ENCODE results near the gene TMSB15C.
A peak's percentile ranks its signal among the peaks of the same experiment; 100 is the strongest.
"Not testable (repeated sequence)": the region's sequence is repeated elsewhere in the genome, so short reads cannot be mapped to it uniquely, and the experiment has no call there.

The TMSB15C gene

GRCh38 chrX:104075778-104076445 lies at the start of gene TMSB15C:
Gene TMSB15C (minus strand): TSS chrX:104076236.
- DNase-seq (ENCODE audit: low spot score) = not testable (repeated sequence)

GRCh38 chrX:104122829-104123228 lies 46.8 kb upstream of the TMSB15C start:
- DNase-seq (ENCODE audit: low spot score) = no peak

DNA sequence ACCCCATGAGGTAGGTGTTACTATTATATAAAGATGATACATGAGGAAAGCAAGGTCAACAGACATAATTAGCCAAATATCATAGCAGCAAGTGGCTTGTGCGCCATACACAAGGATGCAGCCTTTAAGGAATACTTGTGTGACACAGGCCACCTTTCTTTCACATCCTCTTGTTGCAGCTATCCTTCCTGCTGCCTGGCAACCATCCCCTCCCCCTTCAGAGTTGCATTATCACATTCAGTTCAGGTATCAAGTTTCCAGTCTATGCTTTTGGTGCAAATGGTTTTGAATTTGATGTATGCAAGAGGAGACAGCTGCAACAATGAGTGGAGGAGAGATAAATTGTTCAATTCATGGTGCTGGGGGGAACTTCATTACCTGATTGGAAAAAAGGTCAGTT lies 42.7 kb upstream of the TMSB15C start:
- DNase-seq (ENCODE audit: low spot score) = no peak

GRCh38 chrX:104117759-104118158 lies 41.7 kb upstream of the TMSB15C start:
- no peak for DNase-seq (ENCODE audit: low spot score)

DNA sequence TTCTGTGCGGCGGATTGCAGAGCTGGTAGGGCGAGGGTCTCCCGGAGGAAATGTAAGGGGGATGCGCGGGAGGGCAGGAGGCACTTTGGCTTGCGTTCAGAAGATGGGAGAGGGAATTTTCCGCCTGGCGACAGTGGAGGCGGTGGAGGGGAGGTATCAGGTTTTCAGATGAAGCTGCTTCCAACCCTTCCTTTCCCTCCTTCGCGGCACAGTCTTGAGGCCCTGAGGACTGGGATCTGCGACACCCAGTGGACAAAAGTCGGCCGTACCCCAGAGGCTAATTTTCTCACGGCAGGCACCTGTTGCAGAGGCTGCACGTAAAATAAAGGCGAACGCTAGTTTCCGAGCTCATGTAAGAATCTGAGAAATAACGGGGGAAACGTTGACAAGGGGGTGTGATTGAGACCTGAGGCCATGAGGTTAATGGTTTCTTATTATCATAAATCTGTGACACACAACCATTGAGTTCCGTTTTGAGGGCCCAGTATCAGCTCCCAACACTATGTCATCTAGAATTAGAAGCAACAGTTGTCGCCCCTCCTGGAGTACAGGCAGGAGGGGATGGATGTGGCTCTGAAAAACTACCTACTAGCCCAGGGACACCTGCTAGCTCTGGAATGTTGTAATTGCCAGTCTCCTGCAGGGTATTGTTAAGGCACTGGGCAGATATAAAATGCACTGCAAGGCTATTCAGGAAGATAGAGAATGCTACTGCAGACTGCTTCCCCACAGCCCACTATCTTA lies 37.4 kb upstream of the TMSB15C start:
- DNase-seq (ENCODE audit: low spot score) = peak; percentile 23

GRCh38 chrX:104112326-104112951 lies 36.4 kb upstream of the TMSB15C start, which contains the start of gene ZCCHC18:
Gene ZCCHC18 (plus strand): TSS chrX:104112523. CDS start chrX:104114112, 1,589 bp downstream.
- peak; percentile 81 for DNase-seq (ENCODE audit: low spot score)

DNA sequence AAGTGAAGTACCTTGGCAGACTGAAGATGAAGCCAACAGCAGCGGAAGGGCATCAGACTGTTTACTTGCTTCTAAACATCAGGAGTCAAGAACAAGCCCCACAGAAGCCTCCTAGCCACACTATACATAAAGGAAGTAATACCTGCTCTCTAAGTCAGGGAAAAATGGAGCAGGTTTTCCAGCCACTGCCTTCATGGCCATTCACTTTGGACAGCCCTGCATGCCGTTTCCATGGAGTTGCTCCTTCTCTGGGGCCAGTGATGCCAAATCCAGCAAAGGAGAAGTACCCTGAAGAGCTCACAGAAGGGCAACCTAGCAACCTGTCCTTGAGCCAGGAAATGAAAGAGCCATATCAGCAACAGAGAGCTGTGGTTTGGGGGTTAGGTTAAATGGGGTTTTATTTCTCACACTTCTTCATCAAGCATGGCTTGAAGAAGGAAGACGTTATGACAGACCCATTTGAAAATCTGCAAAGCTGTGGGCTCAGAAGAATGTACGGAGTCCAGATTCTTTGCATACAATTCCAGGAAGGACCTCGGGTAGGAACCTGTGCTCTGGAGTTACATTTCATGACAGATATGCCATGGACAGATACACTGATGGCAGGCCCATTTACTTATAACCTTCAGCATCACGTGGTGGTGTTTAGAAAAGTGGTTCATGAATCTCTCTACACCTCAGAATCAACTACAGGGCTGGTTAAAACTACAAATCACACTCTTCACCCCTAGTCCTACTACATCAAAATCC lies 34.6 kb upstream of the TMSB15C start:
- DNase-seq (ENCODE audit: low spot score) = not testable (repeated sequence)

- DNase-seq (ENCODE audit: low spot score) = no peak
These were observed 32.9 kb upstream of the TMSB15C start for GRCh38 chrX:104108955-104109354.

DNA sequence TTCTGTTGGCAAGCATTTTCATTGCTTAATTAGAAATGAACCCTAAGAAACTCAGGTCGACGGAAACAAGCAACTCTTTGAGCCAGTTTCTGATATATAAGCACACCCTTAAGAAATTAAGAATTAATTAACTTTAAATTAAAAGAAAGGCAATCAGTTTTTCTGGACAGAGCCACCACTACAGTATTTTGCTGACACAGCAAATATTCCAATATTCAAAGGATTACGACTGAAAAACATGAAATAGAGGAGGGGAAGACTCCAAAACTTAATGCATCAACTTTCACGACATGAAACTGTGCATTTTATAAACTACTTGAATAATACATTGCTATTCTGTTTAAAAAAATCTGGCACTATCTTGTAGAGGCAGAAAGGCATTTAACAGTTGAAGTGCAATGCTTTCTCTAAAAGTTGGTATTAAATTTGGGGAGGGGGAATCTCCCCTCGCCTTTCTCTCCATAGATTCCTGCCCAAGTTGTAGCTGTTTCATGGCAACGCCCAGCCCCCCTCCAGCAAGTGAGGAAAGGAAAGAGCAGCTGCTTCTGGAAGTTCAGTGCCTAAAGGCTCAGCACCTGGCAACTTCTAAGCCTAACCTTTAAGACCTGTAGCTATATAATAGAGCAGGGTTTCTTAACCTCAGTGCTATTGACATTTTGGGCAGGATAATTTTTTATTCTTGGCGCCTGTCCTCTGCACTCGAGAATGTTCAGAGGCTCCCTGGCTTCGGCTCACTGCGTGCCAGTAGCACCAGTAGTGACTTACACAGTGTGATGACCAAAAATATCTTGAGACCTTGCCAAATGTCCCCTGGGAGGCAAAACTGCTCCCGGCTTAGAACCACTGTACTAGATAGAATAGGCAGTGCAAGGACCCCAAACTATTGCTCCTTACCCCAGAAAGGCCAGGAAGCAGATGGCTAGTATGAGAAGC lies 29.6 kb upstream of the TMSB15C start:
- no peak for DNase-seq (ENCODE audit: low spot score)

DNA sequence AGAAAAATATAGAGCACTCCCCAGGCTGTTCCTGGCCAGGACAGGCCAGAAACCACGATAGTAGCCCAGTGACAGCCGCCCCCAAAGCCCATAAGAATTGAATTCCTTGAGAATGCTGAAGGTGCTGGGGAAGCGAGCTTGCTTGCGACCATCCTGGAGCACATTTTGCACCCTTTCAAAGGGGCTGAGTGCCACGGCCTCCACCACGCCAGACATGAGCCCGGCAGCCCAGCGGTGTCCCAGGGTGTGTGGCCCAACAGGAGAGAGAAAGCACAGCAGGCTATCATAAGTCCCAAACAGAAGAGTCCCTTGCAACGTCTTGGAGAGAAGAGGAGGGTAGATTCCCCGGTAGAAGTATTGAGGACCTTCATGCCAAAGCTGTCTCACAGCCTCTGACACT lies 28.6 kb upstream of the TMSB15C start:
- DNase-seq (ENCODE audit: low spot score) = no peak

DNA sequence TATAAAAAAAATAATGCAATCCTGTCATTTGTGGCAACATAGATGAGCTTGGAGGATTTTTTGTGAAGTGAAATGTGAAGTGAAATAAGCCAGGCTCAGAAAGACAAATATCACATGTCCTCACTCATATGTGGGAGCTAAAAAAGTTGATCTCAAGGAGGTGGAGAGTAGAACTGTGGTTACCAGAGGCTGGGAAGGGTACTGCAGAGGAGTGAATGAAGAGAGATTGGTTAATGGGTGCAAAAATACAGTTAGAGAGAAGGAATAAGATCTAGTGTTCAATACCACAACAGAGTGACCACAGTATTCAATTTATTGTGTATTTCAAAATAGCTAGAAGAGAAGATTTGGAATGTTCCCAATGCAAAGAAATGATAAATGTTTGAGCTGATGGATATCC lies 22.9 kb upstream of the TMSB15C start:
- DNase-seq (ENCODE audit: low spot score) = no peak

DNA sequence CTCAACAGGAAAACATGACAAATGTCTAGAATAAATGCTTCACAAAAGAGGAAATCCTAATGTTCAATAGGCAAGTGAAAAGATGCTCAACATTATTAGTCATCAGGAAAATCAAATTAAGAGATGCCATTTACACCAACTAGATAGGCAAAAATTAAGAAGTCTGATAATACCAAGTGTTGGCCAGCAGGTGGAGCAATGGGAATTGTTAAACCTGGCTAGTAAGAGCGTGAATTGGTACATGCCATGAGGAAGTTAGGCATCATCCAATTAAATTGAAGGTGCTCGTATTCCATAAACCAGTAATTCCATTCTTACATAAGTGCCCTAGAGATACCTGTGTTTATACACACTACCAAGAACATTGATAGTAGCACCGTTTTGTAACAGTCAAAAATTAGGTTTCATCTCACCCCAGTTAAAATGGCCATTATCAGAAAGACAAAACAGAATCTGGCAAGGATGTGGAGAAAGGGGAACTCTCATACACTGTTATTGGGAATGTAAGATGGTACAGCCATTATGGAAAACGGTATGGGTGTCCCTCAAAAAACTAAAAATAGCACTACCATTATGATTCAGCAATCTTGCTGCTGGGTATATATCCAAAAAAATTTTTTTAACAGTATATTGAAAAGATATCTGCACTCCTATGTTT lies 22.2 kb upstream of the TMSB15C start:
- peak; percentile 45 for DNase-seq (ENCODE audit: low spot score)

- DNase-seq (ENCODE audit: low spot score) = no peak
These were observed 9.9 kb upstream of the TMSB15C start for GRCh38 chrX:104085919-104086318.

DNA sequence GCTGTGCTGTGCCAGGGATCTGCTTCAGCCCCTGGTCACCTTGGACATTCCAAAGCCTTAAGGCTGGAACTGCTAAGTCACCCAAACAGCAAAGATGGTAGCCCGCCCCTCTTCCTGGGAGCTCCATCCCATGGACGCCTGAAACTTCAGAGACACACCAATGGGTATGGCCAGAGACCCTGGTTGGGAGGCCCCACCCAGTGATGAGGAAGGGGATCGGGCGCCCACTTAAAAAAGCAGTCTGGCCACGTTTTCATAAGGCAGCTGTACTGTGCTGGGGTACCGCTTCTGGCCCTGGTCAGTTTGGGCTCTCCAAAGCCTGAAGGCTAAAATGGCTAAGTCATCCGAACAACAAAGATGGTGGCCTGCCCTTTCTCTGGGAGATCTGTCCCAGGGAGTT lies 9.4 kb upstream of the TMSB15C start:
- DNase-seq (ENCODE audit: low spot score) = no peak

- no peak for DNase-seq (ENCODE audit: low spot score)
These were observed 8.7 kb upstream of the TMSB15C start for GRCh38 chrX:104084534-104085277.

DNA sequence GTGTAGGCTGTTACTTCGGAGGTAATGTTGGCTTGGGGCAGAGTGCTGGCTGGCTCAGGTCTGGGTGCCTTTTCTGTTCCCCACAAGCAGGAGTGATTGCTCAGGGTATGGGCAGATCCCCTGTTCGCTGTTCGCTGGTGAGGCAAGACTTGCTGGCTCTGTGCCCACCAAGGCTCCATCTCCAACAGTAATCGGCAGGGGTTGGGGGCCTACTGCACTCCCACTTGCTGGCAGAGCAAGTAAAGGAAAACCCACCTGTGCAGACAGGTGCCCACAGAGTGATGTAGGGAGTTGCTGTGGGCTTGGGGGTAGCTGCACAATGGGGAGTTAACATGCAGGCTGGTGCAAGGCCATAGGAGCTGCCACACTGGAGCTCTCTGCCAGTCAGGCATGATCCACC lies 8.0 kb upstream of the TMSB15C start:
- no peak for DNase-seq (ENCODE audit: low spot score)

DNA sequence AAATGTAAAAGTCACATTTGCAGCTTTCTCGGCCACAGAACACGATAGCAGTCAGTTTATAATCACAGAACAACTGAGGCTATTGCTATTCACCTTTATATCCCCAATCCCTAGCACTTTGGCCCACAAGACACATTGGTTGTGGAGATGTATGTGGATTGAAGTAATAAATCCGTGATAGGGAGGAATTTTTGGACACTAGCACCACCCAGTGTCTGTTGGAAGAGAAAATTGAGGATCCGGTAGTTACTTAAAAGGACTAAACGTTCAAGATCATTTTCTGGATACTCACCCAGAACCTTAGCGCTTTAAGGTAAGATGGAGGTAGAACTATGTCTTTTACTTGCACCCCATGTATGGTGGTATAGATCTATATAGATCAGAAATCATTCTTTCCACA lies 1.8 kb upstream of the TMSB15C start:
- not testable (repeated sequence) for DNase-seq (ENCODE audit: low spot score)

- DNase-seq (ENCODE audit: low spot score) = not testable (repeated sequence)
These were observed 13.4 kb downstream of the TMSB15C start for GRCh38 chrX:104062636-104063035.

DNA sequence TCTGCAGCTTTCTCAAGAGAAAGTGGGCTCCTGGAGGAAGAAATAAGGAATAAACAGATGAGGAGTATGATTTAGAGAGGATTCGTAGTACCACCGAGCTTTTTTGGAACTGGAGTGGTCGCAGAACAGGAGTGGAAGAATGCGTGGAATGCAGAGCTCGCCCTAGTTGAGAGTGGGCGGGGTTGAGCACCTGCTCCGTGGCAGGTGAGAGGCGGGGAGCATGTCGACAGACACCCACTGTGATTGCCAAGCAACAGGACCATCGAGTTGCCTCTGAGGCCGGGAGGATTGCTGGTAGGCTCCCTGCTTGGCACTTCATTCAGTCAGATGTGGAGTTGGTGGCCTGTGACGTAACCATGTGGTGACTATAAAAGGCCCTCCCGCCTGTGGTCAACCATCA lies 21.1 kb downstream of the TMSB15C start:
- not testable (repeated sequence) for DNase-seq (ENCODE audit: low spot score)

DNA sequence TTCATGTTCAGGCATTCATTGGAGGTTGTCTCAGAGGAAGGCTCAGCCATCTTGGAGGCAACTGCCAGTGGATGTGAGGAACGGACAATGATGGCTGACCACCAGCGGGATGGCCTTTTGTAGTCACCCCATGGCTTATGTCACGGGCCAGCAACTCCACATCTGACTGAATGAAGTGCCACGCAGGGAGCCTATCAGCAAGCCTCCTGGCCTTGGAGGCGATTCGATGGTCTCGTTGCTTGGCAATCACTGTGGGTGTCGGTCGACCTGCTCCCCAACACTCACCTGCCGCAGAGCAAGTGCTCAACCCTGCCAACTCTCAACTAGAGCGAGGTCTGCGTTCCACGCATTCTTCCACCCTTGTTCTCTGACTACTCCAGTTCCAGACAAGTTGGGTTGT lies 28.9 kb downstream of the TMSB15C start:
- DNase-seq (ENCODE audit: low spot score) = no peak
